ENCODE results near the gene ELF4. TPM values are rescaled to one million over a fixed set of nuclear protein-coding genes. Genes with fewer than 3 reads are reported as not detected.

The ELF4 gene
- total RNA-seq, 3 donors from 2014 or later (not counting 1 experiment from before 2014, with no cell fraction given), result 83.3 to 105 (median 98.7) TPM

DNA sequence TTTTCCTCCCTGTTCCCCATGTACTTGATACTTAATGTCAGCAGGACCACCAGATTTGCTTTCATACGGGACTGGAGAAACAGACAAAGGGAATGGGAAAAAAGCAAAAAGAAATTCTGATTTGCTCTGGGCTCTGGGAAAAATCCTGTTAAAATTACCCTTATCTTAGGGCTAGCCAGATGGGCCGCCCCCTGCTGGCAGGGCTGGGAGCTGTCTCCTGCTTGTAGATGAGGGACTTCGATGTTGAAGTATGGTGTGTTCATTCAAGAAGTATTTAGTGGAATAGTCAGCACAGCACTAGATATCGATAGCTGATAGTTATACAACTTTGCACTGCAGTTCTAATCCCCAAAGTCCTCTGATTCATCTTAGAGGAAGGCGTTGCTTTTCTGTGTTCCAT is 82.1 kb downstream of the ELF4 start:
- no peaks in the 10 kb centered on the region for H3K27me3 ChIP-seq (ENCODE audit: control insufficient read depth, insufficient read depth, low read length)
- peak; percentile 37 to 70 for DNase-seq
- H3K27ac Mint-ChIP-seq, result no peak overlapping the region
- H3K36me3 Mint-ChIP-seq, result no peaks in the 10 kb centered on the region
- no peak overlapping the region for H3K27ac ChIP-seq (ENCODE audit: low read length)
- ATAC-seq, result no peak
- H3K4me1 ChIP-seq (ENCODE audit: control insufficient read depth, insufficient read depth, low read length), result peaks cover 12% of the 10 kb centered on the region
- H3K9me3 ChIP-seq (ENCODE audit: control insufficient read depth, insufficient read depth, low read length), result no peaks in the 10 kb centered on the region
- TF ChIP-seq, protein P1, sequence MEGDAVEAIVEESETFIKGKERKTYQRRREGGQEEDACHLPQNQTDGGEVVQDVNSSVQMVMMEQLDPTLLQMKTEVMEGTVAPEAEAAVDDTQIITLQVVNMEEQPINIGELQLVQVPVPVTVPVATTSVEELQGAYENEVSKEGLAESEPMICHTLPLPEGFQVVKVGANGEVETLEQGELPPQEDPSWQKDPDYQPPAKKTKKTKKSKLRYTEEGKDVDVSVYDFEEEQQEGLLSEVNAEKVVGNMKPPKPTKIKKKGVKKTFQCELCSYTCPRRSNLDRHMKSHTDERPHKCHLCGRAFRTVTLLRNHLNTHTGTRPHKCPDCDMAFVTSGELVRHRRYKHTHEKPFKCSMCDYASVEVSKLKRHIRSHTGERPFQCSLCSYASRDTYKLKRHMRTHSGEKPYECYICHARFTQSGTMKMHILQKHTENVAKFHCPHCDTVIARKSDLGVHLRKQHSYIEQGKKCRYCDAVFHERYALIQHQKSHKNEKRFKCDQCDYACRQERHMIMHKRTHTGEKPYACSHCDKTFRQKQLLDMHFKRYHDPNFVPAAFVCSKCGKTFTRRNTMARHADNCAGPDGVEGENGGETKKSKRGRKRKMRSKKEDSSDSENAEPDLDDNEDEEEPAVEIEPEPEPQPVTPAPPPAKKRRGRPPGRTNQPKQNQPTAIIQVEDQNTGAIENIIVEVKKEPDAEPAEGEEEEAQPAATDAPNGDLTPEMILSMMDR (IDR thresholded peaks at IDR 0.05), result peak; percentile 69
- intact Hi-C loops (cut with micrococcal nuclease), result loop anchor here (1.0 to 10.0 kb wide), 2 partner anchors 103 to 423 kb away; no protein-coding TSS in a partner anchor
- no peaks in the 10 kb centered on the region for H3K27me3 Mint-ChIP-seq (ENCODE audit: low read depth in 2 of 2)
- WGBS (ENCODE audit: insufficient coverage), result 62% methylated on average over 4 of the region's 5 CpGs
- peaks cover 13% of the 10 kb centered on the region in 2 donors for H3K4me1 Mint-ChIP-seq
- no peaks in the 10 kb centered on the region for H3K9me3 Mint-ChIP-seq
- no peak overlapping the region for H3K4me3 ChIP-seq (ENCODE audit: low read length)
- H3K4me3 Mint-ChIP-seq, result no peak overlapping the region
- peaks cover 16% of the 10 kb centered on the region for H3K36me3 ChIP-seq (ENCODE audit: control insufficient read depth, insufficient read depth, low read length)

DNA sequence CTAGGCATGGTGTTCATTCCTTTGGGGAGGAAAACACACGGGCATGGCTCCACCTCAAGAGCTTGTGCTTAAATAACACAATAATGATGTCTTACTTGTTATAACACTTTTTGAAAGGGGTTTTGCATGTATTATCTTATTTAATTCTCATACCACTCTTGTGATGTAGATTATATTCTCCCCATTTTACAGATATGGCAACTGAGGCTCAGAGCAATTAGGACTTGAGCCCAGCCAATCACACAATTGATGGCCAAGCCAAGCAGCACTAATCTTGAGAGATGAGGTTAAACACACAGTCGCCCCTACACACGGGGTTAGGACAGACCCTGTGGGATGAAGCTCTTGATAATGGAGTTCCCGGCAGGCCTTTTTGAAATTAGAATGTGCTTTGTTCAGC is 82.7 kb downstream of the ELF4 start:
- no peak overlapping the region for H3K4me3 ChIP-seq (ENCODE audit: low read length)
- no peak for ATAC-seq
- H3K27ac Mint-ChIP-seq, result no peak overlapping the region
- H3K4me1 ChIP-seq (ENCODE audit: control insufficient read depth, insufficient read depth, low read length), result peaks cover 12% of the 10 kb centered on the region
- no peak overlapping the region for H3K4me3 Mint-ChIP-seq
- no peaks in the 10 kb centered on the region for H3K27me3 Mint-ChIP-seq (ENCODE audit: low read depth in 2 of 2)
- WGBS (ENCODE audit: insufficient coverage), result 89% methylated on average over 3 of the region's 4 CpGs
- no peaks in the 10 kb centered on the region for H3K9me3 Mint-ChIP-seq
- DNase-seq, result no peak
- no peak overlapping the region for H3K27ac ChIP-seq (ENCODE audit: low read length)
- TF ChIP-seq, protein P1 (IDR thresholded peaks at IDR 0.05), result no peak
- intact Hi-C loops (cut with micrococcal nuclease), result loop anchor here (10.0 kb wide), 1 partner anchor 423 kb away; no protein-coding TSS in a partner anchor
- peaks cover 16% of the 10 kb centered on the region for H3K36me3 ChIP-seq (ENCODE audit: control insufficient read depth, insufficient read depth, low read length)
- H3K9me3 ChIP-seq (ENCODE audit: control insufficient read depth, insufficient read depth, low read length), result no peaks in the 10 kb centered on the region
- no peaks in the 10 kb centered on the region for H3K27me3 ChIP-seq (ENCODE audit: control insufficient read depth, insufficient read depth, low read length)
- no peaks in the 10 kb centered on the region for H3K36me3 Mint-ChIP-seq
- peaks cover 13% of the 10 kb centered on the region in 2 donors for H3K4me1 Mint-ChIP-seq

DNA sequence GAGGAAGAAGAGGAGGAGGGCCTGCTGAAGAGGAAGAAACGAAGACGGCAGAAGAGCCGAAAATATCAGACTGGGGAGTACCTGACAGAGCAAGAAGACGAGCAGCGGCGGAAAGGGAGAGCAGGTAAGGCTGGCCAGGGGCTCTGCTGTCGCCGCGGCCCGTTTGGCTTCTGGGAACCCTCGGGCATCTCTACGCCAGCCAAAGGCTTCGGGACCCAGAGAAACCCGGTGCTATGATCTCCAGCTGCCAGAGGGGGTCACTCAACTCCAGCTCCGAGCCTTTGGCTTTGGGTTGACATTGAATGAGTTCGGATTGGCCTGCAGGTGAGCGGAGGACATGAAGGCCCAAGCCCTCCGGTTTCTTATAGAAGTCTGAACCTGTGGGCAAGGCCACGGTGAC is 85.0 kb downstream of the ELF4 start:
- WGBS (ENCODE audit: insufficient coverage), result 96% methylated on average over 19 of the region's 19 CpGs
- no peak overlapping the region for H3K4me3 ChIP-seq (ENCODE audit: low read length)
- H3K36me3 ChIP-seq (ENCODE audit: control insufficient read depth, insufficient read depth, low read length), result peaks cover 23% of the 10 kb centered on the region
- no peak overlapping the region for H3K4me3 Mint-ChIP-seq
- H3K9me3 Mint-ChIP-seq, result no peaks in the 10 kb centered on the region
- H3K36me3 Mint-ChIP-seq, result no peaks in the 10 kb centered on the region
- TF ChIP-seq, protein P1 (IDR thresholded peaks at IDR 0.05), result no peak
- H3K27me3 Mint-ChIP-seq (ENCODE audit: low read depth in 2 of 2), result no peaks in the 10 kb centered on the region
- no peak overlapping the region for H3K27ac ChIP-seq (ENCODE audit: low read length)
- H3K4me1 Mint-ChIP-seq, result peaks cover 13% of the 10 kb centered on the region in 2 donors
- peaks cover 12% of the 10 kb centered on the region for H3K4me1 ChIP-seq (ENCODE audit: control insufficient read depth, insufficient read depth, low read length)
- ATAC-seq (no peak), DNase-seq (no peak)
- H3K9me3 ChIP-seq (ENCODE audit: control insufficient read depth, insufficient read depth, low read length), result no peaks in the 10 kb centered on the region
- no peaks in the 10 kb centered on the region for H3K27me3 ChIP-seq (ENCODE audit: control insufficient read depth, insufficient read depth, low read length)
- intact Hi-C loops (cut with micrococcal nuclease), result loop anchor here (10.0 kb wide), 1 partner anchor 420 kb away; no protein-coding TSS in a partner anchor
- H3K27ac Mint-ChIP-seq, result no peak overlapping the region

DNA sequence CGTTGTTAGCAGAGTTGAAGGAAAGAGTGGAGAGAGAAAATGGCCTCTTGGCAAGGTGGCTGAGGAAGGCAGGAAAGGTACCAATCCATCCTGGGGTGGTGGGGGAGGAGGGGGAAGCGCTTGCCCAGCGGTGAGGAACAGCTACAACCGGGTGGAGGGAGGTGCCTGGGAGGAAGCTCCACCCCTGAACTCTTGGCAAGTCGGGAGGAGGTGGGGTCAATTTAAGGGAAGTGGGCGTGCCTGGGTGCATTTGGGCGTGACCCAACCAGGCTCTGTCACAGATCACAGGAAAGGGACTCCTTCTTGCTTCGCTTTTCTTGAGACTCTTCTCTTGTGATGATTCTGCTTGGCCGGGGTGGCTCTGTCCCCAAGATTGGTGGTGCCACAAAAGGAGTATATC is 86.2 kb downstream of the ELF4 start:
- H3K27ac Mint-ChIP-seq, result peak overlapping the region; percentile 49 to 83
- ATAC-seq, result peak; percentile 99 to 100 (median 100)
- 4% methylated on average over 8 of the region's 9 CpGs for WGBS (ENCODE audit: insufficient coverage)

More for the DNA sequence above, 86.2 kb downstream of the ELF4 start:
- Mint-ChIP-seq H3K27me3 (ENCODE audit: low read depth in 2 of 2) (no peaks in the 10 kb centered on the region), H3K4me1 (peaks cover 13% of the 10 kb centered on the region in 2 donors), H3K9me3 (no peaks in the 10 kb centered on the region), H3K36me3 (no peaks in the 10 kb centered on the region), H3K4me3 (peak overlapping the region; percentile 71)
- DNase-seq, result peak; percentile 68 to 91
- intact Hi-C loops (cut with micrococcal nuclease), result loop anchor here (1.0 to 10.0 kb wide), 2 partner anchors 40 to 419 kb away; no protein-coding TSS in a partner anchor
- H3K9me3 ChIP-seq (ENCODE audit: control insufficient read depth, insufficient read depth, low read length), result no peaks in the 10 kb centered on the region
- peaks cover 12% of the 10 kb centered on the region for H3K4me1 ChIP-seq (ENCODE audit: control insufficient read depth, insufficient read depth, low read length)
- peaks cover 19% of the 10 kb centered on the region for H3K36me3 ChIP-seq (ENCODE audit: control insufficient read depth, insufficient read depth, low read length)
- TF ChIP-seq, protein P1 (IDR thresholded peaks at IDR 0.05), result no peak
- no peak overlapping the region for H3K4me3 ChIP-seq (ENCODE audit: low read length)
- no peaks in the 10 kb centered on the region for H3K27me3 ChIP-seq (ENCODE audit: control insufficient read depth, insufficient read depth, low read length)
- H3K27ac ChIP-seq (ENCODE audit: low read length), result peak overlapping the region; percentile 45

Data from natural killer cell (primary cell).